Measurements from ENCODE around the gene CNIH2.

The CNIH2 gene

DNA sequence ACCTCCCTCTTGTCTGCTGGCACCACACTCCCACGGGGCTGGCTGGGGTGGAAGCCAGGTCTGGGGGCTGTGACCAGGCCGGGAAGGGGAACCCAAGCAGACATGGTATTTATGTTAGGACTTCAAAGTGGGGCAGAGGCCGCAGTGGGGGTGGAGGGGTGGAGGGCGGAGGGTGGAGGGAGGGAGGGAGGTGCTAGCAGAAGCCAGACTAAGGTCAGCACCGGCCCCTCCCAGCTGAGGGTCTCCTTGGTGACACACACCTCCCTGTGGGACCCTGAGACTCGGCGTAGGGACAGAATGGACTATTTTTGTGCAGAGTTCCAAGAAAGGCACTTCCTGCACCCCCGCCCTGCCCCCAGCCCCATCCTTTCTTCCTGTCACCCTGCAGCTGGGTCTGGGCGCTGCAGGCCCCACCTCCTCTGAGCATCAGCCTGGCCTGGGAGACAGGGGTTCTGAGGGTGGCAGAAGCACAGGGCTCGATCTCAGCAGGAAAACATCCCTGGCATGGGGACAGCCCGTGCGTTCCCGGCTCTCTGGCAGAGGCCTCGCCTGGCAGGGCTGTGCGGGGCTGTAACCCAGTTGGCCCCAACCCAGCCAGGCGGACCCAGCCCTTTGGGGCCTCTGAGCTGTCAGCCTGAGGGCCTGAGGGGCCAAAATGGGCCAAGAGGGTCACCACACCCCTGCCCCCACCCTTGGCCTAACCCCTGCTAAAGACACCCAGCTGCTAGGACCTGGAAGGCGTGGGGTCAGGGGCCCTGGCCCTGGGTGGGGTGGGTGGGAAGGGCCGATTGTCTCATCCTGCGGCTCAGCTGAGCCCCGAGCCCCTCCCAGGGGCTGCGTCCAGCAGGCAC, 48.5 kb downstream of the CNIH2 start:
- peaks cover 10% of the 10 kb centered on the region for H3K4me1 ChIP-seq (ENCODE audit: low read depth, poor library complexity, severe bottlenecking)
- no peak overlapping the region for H3K9ac ChIP-seq
- peaks cover 4% of the 10 kb centered on the region; the same call in 1 of the 2 replicates for H3K27me3 ChIP-seq (ENCODE audit: insufficient read depth, low read depth)
- TF ChIP-seq, protein P1, sequence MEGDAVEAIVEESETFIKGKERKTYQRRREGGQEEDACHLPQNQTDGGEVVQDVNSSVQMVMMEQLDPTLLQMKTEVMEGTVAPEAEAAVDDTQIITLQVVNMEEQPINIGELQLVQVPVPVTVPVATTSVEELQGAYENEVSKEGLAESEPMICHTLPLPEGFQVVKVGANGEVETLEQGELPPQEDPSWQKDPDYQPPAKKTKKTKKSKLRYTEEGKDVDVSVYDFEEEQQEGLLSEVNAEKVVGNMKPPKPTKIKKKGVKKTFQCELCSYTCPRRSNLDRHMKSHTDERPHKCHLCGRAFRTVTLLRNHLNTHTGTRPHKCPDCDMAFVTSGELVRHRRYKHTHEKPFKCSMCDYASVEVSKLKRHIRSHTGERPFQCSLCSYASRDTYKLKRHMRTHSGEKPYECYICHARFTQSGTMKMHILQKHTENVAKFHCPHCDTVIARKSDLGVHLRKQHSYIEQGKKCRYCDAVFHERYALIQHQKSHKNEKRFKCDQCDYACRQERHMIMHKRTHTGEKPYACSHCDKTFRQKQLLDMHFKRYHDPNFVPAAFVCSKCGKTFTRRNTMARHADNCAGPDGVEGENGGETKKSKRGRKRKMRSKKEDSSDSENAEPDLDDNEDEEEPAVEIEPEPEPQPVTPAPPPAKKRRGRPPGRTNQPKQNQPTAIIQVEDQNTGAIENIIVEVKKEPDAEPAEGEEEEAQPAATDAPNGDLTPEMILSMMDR (conservative IDR thresholded peaks at IDR 0.05; ENCODE audit: low read depth, low read length) = no peak
- H4K20me1 ChIP-seq (ENCODE audit: insufficient read depth) = no peaks in the 10 kb centered on the region
- H3K79me2 ChIP-seq (ENCODE audit: insufficient read depth, low read depth) = no peaks in the 10 kb centered on the region
- H3K4me3 ChIP-seq (IDR thresholded peaks at IDR 0.05; ENCODE audit: insufficient read depth, low read depth, low read length) = no peak overlapping the region
- H3K27ac ChIP-seq = no peak overlapping the region
- H3K4me2 ChIP-seq = no peak overlapping the region
- H2AFZ ChIP-seq (ENCODE audit: low read depth) = no peak overlapping the region
- no peaks in the 10 kb centered on the region for H3K36me3 ChIP-seq (ENCODE audit: insufficient read depth)

GRCh38 chr11:66327171-66328030, 49.4 kb downstream of the CNIH2 start:
- Histone ChIP-seq H3K79me2 (ENCODE audit: insufficient read depth, low read depth) (no peaks in the 10 kb centered on the region), H3K36me3 (ENCODE audit: insufficient read depth) (no peaks in the 10 kb centered on the region), H3K4me1 (ENCODE audit: low read depth, poor library complexity, severe bottlenecking) (peaks cover 10% of the 10 kb centered on the region), H3K27me3 (ENCODE audit: insufficient read depth, low read depth) (peaks cover 12% of the 10 kb centered on the region; the same call in 1 of the 2 replicates), H4K20me1 (ENCODE audit: insufficient read depth) (no peaks in the 10 kb centered on the region), H3K4me2 (no peak overlapping the region; the same call in 1 of the 2 replicates), H3K4me3 (IDR thresholded peaks at IDR 0.05; ENCODE audit: insufficient read depth, low read depth, low read length) (no peak overlapping the region), H3K27ac (no peak overlapping the region), H3K9ac (no peak overlapping the region; the same call in 1 of the 2 replicates), H2AFZ (ENCODE audit: low read depth) (peak overlapping the region; percentile 69)
- TF ChIP-seq, protein P1 (conservative IDR thresholded peaks at IDR 0.05; ENCODE audit: low read depth, low read length) = no peak

- Histone ChIP-seq H3K4me3 (IDR thresholded peaks at IDR 0.05; ENCODE audit: insufficient read depth, low read depth, low read length) (no peak overlapping the region), H3K4me2 (no peak overlapping the region; the same call in 1 of the 2 replicates), H4K20me1 (ENCODE audit: insufficient read depth) (no peaks in the 10 kb centered on the region), H3K79me2 (ENCODE audit: insufficient read depth, low read depth) (no peaks in the 10 kb centered on the region), H3K36me3 (ENCODE audit: insufficient read depth) (no peaks in the 10 kb centered on the region), H3K27me3 (ENCODE audit: insufficient read depth, low read depth) (peaks cover 18% of the 10 kb centered on the region; the same call in 1 of the 2 replicates), H3K27ac (no peak overlapping the region), H2AFZ (ENCODE audit: low read depth) (peak overlapping the region; percentile 69), H3K4me1 (ENCODE audit: low read depth, poor library complexity, severe bottlenecking) (peaks cover 10% of the 10 kb centered on the region), H3K9ac (no peak overlapping the region; the same call in 1 of the 2 replicates)
- TF ChIP-seq, protein P1 (conservative IDR thresholded peaks at IDR 0.05; ENCODE audit: low read depth, low read length) = no peak
Measured at GRCh38 chr11:66328031-66328301, 50.0 kb downstream of the CNIH2 start.

DNA sequence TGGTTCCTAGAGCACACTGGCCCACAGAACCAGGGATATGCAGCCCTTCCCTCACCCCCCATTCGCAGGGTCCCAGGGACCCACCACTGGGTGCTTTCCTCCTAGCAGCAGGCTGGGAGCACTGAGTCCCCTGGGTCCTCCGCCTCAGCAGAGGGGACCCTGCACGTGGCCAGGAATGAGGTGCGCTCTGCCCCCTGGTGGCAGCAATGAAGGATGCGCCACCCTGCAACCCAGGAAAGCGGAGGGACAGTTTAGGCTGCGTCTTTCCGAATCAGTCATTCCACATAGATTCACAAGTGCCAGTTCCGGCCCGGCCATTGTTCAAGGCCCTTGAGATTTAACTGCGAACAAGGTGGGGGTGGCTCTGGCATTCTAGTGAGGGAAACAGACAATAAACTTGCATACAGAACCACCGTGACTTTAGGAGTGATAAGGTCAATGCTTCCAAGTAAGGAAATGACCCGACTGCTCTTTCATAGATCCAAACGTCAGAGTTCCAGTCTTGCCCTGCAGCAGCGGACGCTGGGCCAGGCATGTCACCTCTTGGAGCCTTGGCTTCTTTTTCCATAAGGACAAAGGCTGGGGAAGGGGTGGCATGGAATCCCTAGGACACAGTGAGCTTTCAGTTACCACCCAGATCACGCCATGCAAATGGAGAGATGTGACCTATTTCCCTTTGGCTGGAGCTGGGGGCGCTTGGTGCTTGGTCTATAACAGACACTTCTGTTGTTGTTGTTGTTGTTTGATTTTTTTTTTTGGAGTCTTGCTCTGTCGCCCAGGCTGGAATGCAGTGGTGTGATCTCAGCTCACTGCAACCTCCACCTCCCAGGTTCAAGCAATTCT, 50.5 kb downstream of the CNIH2 start:
- Histone ChIP-seq H3K4me2 (no peak overlapping the region; the same call in 1 of the 2 replicates), H3K27me3 (ENCODE audit: insufficient read depth, low read depth) (peaks cover 21% of the 10 kb centered on the region; the same call in 1 of the 2 replicates), H4K20me1 (ENCODE audit: insufficient read depth) (no peaks in the 10 kb centered on the region), H3K79me2 (ENCODE audit: insufficient read depth, low read depth) (no peaks in the 10 kb centered on the region), H3K4me3 (IDR thresholded peaks at IDR 0.05; ENCODE audit: insufficient read depth, low read depth, low read length) (no peak overlapping the region), H3K27ac (no peak overlapping the region), H3K36me3 (ENCODE audit: insufficient read depth) (no peaks in the 10 kb centered on the region), H2AFZ (ENCODE audit: low read depth) (peak overlapping the region; percentile 69), H3K4me1 (ENCODE audit: low read depth, poor library complexity, severe bottlenecking) (peaks cover 10% of the 10 kb centered on the region), H3K9ac (no peak overlapping the region; the same call in 1 of the 2 replicates)
- TF ChIP-seq, protein P1 (conservative IDR thresholded peaks at IDR 0.05; ENCODE audit: low read depth, low read length) = peak; percentile 91

Data from KMS-11 (cell line).